ENCODE results near the gene ROR2. TPM values are rescaled to one million over a fixed set of nuclear protein-coding genes. Genes with fewer than 3 reads are reported as not detected.
A peak's percentile ranks its signal among the peaks of the same experiment; 100 is the strongest.

ROR2 gene
- total and polyA plus RNA-seq, 2 of the 8 experiments (the other 6 are each of a cell fraction or from before 2014, with no cell fraction given), result 2.7 to 4.3 TPM

- peak; percentile 24 for FAIRE-seq
- Histone ChIP-seq H3K36me3 (ENCODE audit: control insufficient read depth in 2 of 4, insufficient read depth in 4 of 4, low read length in 3 of 4) (no peaks in the 10 kb centered on the region), H3K79me1 (ENCODE audit: low read depth, low read length) (no peaks in the 10 kb centered on the region), H3K14ac (ENCODE audit: insufficient read length) (no peak overlapping the region), H2BK5ac (ENCODE audit: low read depth, low read length) (no peak overlapping the region; the same call in 1 of the 2 replicates), H4K20me1 (replicated peaks in 1 of 2; ENCODE audit: control insufficient read depth in 1 of 2, insufficient read depth in 2 of 2, low read length in 2 of 2) (peaks cover 4 to 8% of the 10 kb centered on the region in 2 experiments), H3K27ac (ENCODE audit: low read depth, low read length) (no peak overlapping the region), H3K27me3 (replicated peaks in 1 of 4; ENCODE audit: control insufficient read depth in 3 of 4, extremely low read depth in 1 of 4, insufficient read depth in 3 of 4, low read length in 3 of 4) (peaks cover 26 to 45% (median 34%) of the 10 kb centered on the region in 4 experiments), H4K91ac (replicated peaks; ENCODE audit: insufficient read length, low read length) (no peak overlapping the region), H3K23me2 (ENCODE audit: low read depth, low read length) (peaks cover 3% of the 10 kb centered on the region; the same call in 1 of the 2 replicates), H2BK12ac (ENCODE audit: low read depth, low read length) (no peak overlapping the region), H3K56ac (replicated peaks; ENCODE audit: insufficient read length, low read depth, low read length) (no peak overlapping the region), H4K5ac (ENCODE audit: insufficient read length, low read depth, low read length) (no peak overlapping the region), H3K4me1 (replicated peaks in 1 of 4; ENCODE audit: control insufficient read depth in 3 of 4, insufficient read depth in 4 of 4, low read length in 3 of 4) (peaks cover 4 to 20% (median 13%) of the 10 kb centered on the region in 4 experiments), H3K4me2 (ENCODE audit: insufficient read depth in 1 of 2, low read depth in 2 of 2, low read length in 2 of 2) (peak overlapping the region; percentile 42 to 87; a peak in 3 of 4 replicates), H2BK120ac (replicated peaks; ENCODE audit: low read depth, low read length) (no peak overlapping the region), H3K79me2 (ENCODE audit: control insufficient read depth in 1 of 2, insufficient read depth in 2 of 2, low read length in 2 of 2) (no peaks in the 10 kb centered on the region), H3K4ac (replicated peaks; ENCODE audit: insufficient read length, low read depth, low read length) (no peak overlapping the region), H2AK5ac (ENCODE audit: low read depth, low read length) (no peak overlapping the region), H2BK15ac (ENCODE audit: low read length) (no peak overlapping the region), H3K9me3 (ENCODE audit: insufficient read depth in 2 of 2, low read depth in 1 of 2, low read length in 1 of 2) (no peaks in the 10 kb centered on the region), H3K18ac (ENCODE audit: extremely low read depth, low read length) (no peak overlapping the region; the same call in 1 of the 2 replicates), H2BK20ac (ENCODE audit: low read length) (no peak overlapping the region; the same call in 1 of the 2 replicates), H3K9ac (replicated peaks in 1 of 4; ENCODE audit: extremely low read depth in 1 of 4, low read depth in 3 of 4, low read length in 3 of 4) (no peak overlapping the region; a peak in 1 of 7 replicates), H2AFZ (ENCODE audit: low read length) (no peak overlapping the region), H4K8ac (ENCODE audit: extremely low read depth, insufficient read depth, low read length) (no peak overlapping the region), H3K4me3 (ENCODE audit: extremely low read depth in 1 of 4, insufficient read depth in 2 of 4, low read depth in 3 of 4, low read length in 4 of 4) (peak overlapping the region in 1 of 4 experiments; percentile 11; a peak in 3 of 8 replicates), H3K23ac (ENCODE audit: insufficient read length) (no peak overlapping the region)
- TF ChIP-seq TCF12 (IDR thresholded peaks at IDR 0.05; ENCODE audit: low read depth, low read length) (0 out of 2 replicates have a peak, but pooled peaks have one; percentile 71), MAFK (IDR thresholded peaks at IDR 0.05; ENCODE audit: low read depth, low read length) (no peak), JUN (IDR thresholded peaks at IDR 0.05; ENCODE audit: low read depth, low read length) (no peak), E2F6 (IDR thresholded peaks at IDR 0.05) (0 out of 2 replicates have a peak, but pooled peaks have one; percentile 11), YY1 (IDR thresholded peaks at IDR 0.05; ENCODE audit: low read depth, low read length) (0 out of 2 replicates have a peak, but pooled peaks have one; percentile 28)
- POLR2A ChIA-PET (ENCODE audit: partially characterized antibody), result interaction anchor here (0.7 kb wide), 1 partner anchor 60 kb away, joined by 3 read pairs; no protein-coding TSS in a partner anchor
- DNase-seq (ENCODE audit: low read depth in 1 of 2, low spot score in 2 of 2), result peak in 1 of 2 experiments; percentile 56
- 45% methylated on average over 12 of the region's 12 CpGs; no CpG with 5 or more reads in 1 of the 2 experiments for WGBS, 2 experiments (ENCODE audit: extremely low coverage in 1 of 2, insufficient coverage in 1 of 2, insufficient read length in 1 of 2, insufficient replicate concordance in 2 of 2, low coverage in 1 of 2, low lambda C conversion rate in 2 of 2, missing lambda C conversion rate in 1 of 2)
- CTCF ChIA-PET (ENCODE audit: partially characterized antibody), result interaction anchor here (0.6 to 2.4 kb wide), 5 partner anchors 66 to 886 kb away, joined by 3 to 13 read pairs (median 3); no protein-coding TSS in a partner anchor
Observed at GRCh38 chr9:91884696-91885687, 65.0 kb downstream of the ROR2 start.

Measured in H1 (cell line).